ENCODE measurements around the gene TENM4. TPM values are rescaled to one million over a fixed set of nuclear protein-coding genes. Genes with fewer than 3 reads are reported as not detected.

Gene TENM4
- total and polyA plus RNA-seq, 2 of the 8 experiments (the other 6 are each of a cell fraction or from before 2014, with no cell fraction given) = 3.5 to 7.2 TPM

DNA sequence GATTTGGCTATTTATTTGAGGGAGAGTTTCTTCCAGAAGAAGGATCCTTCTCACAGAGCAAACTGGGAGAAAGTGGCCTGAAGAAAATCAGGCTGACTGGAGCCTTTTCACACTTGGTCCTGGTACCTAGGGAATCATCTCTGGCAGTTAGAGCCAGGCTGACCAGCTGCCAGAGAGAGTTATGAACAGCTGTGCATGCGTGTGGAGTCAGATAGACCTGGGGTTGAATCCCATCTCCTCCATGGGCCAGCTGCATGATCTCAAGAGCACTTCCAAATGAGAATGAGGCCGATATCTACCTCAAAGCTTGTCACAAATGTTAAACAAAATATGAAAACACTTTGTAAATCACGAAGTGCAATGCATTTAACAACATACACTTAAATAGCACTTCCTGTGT, 390.0 kb downstream of the TENM4 start (continued):
- no peak for TF ChIP-seq KDM5A (IDR thresholded peaks at IDR 0.05; ENCODE audit: low read length)
